NCI-H526 treated with DMSO at 0.1 percent for 48 hours (cell line): ENCODE results near the gene MGMT.

Experiments
- DNase-seq: peaks from one replicate; lab custom pipeline; 2025; lab: John Stamatoyannopoulos, UW

Gene MGMT

GRCh38 chr10:129655007-129655678 is 188.1 kb downstream of the MGMT start:
- no peak for DNase-seq

GRCh38 chr10:129655679-129656031 is 188.6 kb downstream of the MGMT start:
- DNase-seq, result no peak

GRCh38 chr10:129656642-129657041 is 189.6 kb downstream of the MGMT start:
- DNase-seq, result no peak

- DNase-seq, result no peak
These were observed 190.4 kb downstream of the MGMT start for GRCh38 chr10:129657297-129658017.

- peak; percentile 6 for DNase-seq
These were observed 191.5 kb downstream of the MGMT start for GRCh38 chr10:129658376-129659072.

GRCh38 chr10:129659508-129660268 is 192.6 kb downstream of the MGMT start:
- no peak for DNase-seq

- DNase-seq, result no peak
These were observed 193.5 kb downstream of the MGMT start for GRCh38 chr10:129660569-129660968.

- no peak for DNase-seq
These were observed 195.4 kb downstream of the MGMT start for GRCh38 chr10:129662426-129662825.

- DNase-seq, result no peak
These were observed 203.1 kb downstream of the MGMT start for GRCh38 chr10:129670124-129670523.

- DNase-seq, result no peak
These were observed 206.3 kb downstream of the MGMT start for GRCh38 chr10:129673292-129673691.

GRCh38 chr10:129675027-129675769 is 208.2 kb downstream of the MGMT start:
- DNase-seq, result no peak

GRCh38 chr10:129676014-129676413 is 209.0 kb downstream of the MGMT start:
- no peak for DNase-seq

- DNase-seq, result no peak
These were observed 210.4 kb downstream of the MGMT start for GRCh38 chr10:129677377-129677927.

- no peak for DNase-seq
These were observed 211.1 kb downstream of the MGMT start for GRCh38 chr10:129678186-129678585.

GRCh38 chr10:129679207-129679606 is 212.2 kb downstream of the MGMT start:
- no peak for DNase-seq

GRCh38 chr10:129680661-129681344 is 213.8 kb downstream of the MGMT start:
- DNase-seq, result no peak

GRCh38 chr10:129681856-129682255 is 214.8 kb downstream of the MGMT start:
- DNase-seq, result no peak

GRCh38 chr10:129683519-129683918 is 216.5 kb downstream of the MGMT start:
- DNase-seq, result no peak

- DNase-seq, result no peak
These were observed 216.9 kb downstream of the MGMT start for GRCh38 chr10:129683920-129684319.

GRCh38 chr10:129685271-129685670 is 218.2 kb downstream of the MGMT start:
- no peak for DNase-seq

GRCh38 chr10:129689671-129690071 is 222.6 kb downstream of the MGMT start:
- no peak for DNase-seq
